ENCODE measurements around the gene HOXA9. TPM values are rescaled to one million over a fixed set of nuclear protein-coding genes. Genes with fewer than 3 reads are reported as not detected.

HOXA9 gene
- total RNA-seq, 1 experiment from 2014 or later: 29.9 TPM

- no peak for DNase-seq
- Histone ChIP-seq H3K27me3 (no peaks in the 10 kb centered on the region), H3K4me3 (peak overlapping the region; percentile 51), H3K36me3 (no peaks in the 10 kb centered on the region), H3K9me3 (no peaks in the 10 kb centered on the region)
Observed at GRCh38 chr7:27183682-27184336, 18.5 kb upstream of the HOXA9 start.

- DNase-seq: no peak
- peak overlapping the region; percentile 51 for H3K4me3 ChIP-seq
- H3K9me3 ChIP-seq: no peaks in the 10 kb centered on the region
- H3K36me3 ChIP-seq: no peaks in the 10 kb centered on the region
- no peaks in the 10 kb centered on the region for H3K27me3 ChIP-seq
Observed at GRCh38 chr7:27182861-27183681, 17.7 kb upstream of the HOXA9 start.

GRCh38 chr7:27182285-27182841 is 17.0 kb upstream of the HOXA9 start:
- Histone ChIP-seq H3K36me3 (no peaks in the 10 kb centered on the region; the same call in 1 of the 2 replicates), H3K9me3 (no peaks in the 10 kb centered on the region), H3K27me3 (no peaks in the 10 kb centered on the region), H3K4me3 (no peak overlapping the region)
- no peak for DNase-seq

GRCh38 chr7:27181795-27182275 is 16.5 kb upstream of the HOXA9 start:
- no peak for DNase-seq

GRCh38 chr7:27180431-27181420 is 15.4 kb upstream of the HOXA9 start:
- DNase-seq: no peak
- Histone ChIP-seq H3K27me3 (no peaks in the 10 kb centered on the region), H3K4me3 (no peak overlapping the region), H3K9me3 (no peaks in the 10 kb centered on the region), H3K36me3 (peaks cover 10% of the 10 kb centered on the region)

More at GRCh38 chr7:27181795-27182275, 16.5 kb upstream of the HOXA9 start:
- no peaks in the 10 kb centered on the region for H3K27me3 ChIP-seq
- peaks cover 4% of the 10 kb centered on the region for H3K36me3 ChIP-seq
- H3K9me3 ChIP-seq: no peaks in the 10 kb centered on the region
- H3K4me3 ChIP-seq: no peak overlapping the region

GRCh38 chr7:27179503-27180430 is 14.4 kb upstream of the HOXA9 start:
- peak overlapping the region; percentile 51 for H3K4me3 ChIP-seq
- peak; percentile 81 for DNase-seq
- no peaks in the 10 kb centered on the region for H3K9me3 ChIP-seq
- H3K27me3 ChIP-seq: no peaks in the 10 kb centered on the region
- H3K36me3 ChIP-seq: peaks cover 10% of the 10 kb centered on the region

- no peak for DNase-seq
- H3K4me3 ChIP-seq: peak overlapping the region; percentile 51
- H3K27me3 ChIP-seq: no peaks in the 10 kb centered on the region
- H3K36me3 ChIP-seq: peaks cover 10% of the 10 kb centered on the region
- no peaks in the 10 kb centered on the region for H3K9me3 ChIP-seq
Observed at GRCh38 chr7:27179030-27179429, 13.7 kb upstream of the HOXA9 start.

GRCh38 chr7:27178366-27178765 is 13.0 kb upstream of the HOXA9 start:
- no peaks in the 10 kb centered on the region for H3K9me3 ChIP-seq
- no peaks in the 10 kb centered on the region for H3K27me3 ChIP-seq
- peaks cover 10% of the 10 kb centered on the region for H3K36me3 ChIP-seq
- H3K4me3 ChIP-seq: peak overlapping the region; percentile 51
- peak; percentile 57 for DNase-seq

- Histone ChIP-seq H3K36me3 (peaks cover 10% of the 10 kb centered on the region), H3K9me3 (no peaks in the 10 kb centered on the region), H3K27me3 (no peaks in the 10 kb centered on the region), H3K4me3 (peak overlapping the region; percentile 51)
- peak; percentile 49 for DNase-seq
Observed at GRCh38 chr7:27177795-27178320, 12.5 kb upstream of the HOXA9 start.

- Histone ChIP-seq H3K27me3 (no peaks in the 10 kb centered on the region), H3K4me3 (peak overlapping the region; percentile 51)
- peak; percentile 50 for DNase-seq
Observed at GRCh38 chr7:27176962-27177794, 11.8 kb upstream of the HOXA9 start.

GRCh38 chr7:27176524-27176845 is 11.1 kb upstream of the HOXA9 start:
- H3K27me3 ChIP-seq: no peaks in the 10 kb centered on the region
- peak overlapping the region; percentile 51; the same call in 1 of the 2 replicates for H3K4me3 ChIP-seq
- no peak for DNase-seq
- no peaks in the 10 kb centered on the region for H3K9me3 ChIP-seq
- peaks cover 15% of the 10 kb centered on the region for H3K36me3 ChIP-seq

More at GRCh38 chr7:27176962-27177794, 11.8 kb upstream of the HOXA9 start:
- Histone ChIP-seq H3K9me3 (no peaks in the 10 kb centered on the region), H3K36me3 (peaks cover 10% of the 10 kb centered on the region)

- DNase-seq: peak; percentile 54
- H3K9me3 ChIP-seq: no peaks in the 10 kb centered on the region
- H3K36me3 ChIP-seq: peaks cover 21% of the 10 kb centered on the region
- no peaks in the 10 kb centered on the region for H3K27me3 ChIP-seq
- H3K4me3 ChIP-seq: peak overlapping the region; percentile 20; the same call in 1 of the 2 replicates
Observed at GRCh38 chr7:27175626-27176523, 10.5 kb upstream of the HOXA9 start.

- peak; percentile 59 for DNase-seq
- H3K27me3 ChIP-seq: no peaks in the 10 kb centered on the region
- peaks cover 25% of the 10 kb centered on the region for H3K36me3 ChIP-seq
- H3K4me3 ChIP-seq: 0 out of 2 replicates have a peak overlapping the region, but pooled peaks have one; percentile 20
- no peaks in the 10 kb centered on the region for H3K9me3 ChIP-seq
Observed at GRCh38 chr7:27174874-27175625, 9.7 kb upstream of the HOXA9 start.
